Sigmoid colon (tissue), 4 donors: ENCODE results near the gene WNT10A.

Source experiments
- CTCF ChIP-seq, 4 experiments: fragments of 450-650 bp in 3 of 4; fragments of 200-600 bp in 1 of 4; IDR thresholded peaks; one replicate each; pipeline ENCODE4 v1.5.1; 2016 to 2019; ENCODE audit warnings: antibody characterized with exemption in 4 of 4, mild to moderate bottlenecking in 3 of 4, moderate library complexity in 2 of 4
- EP300 ChIP-seq, 4 donors: sonication (generic); formaldehyde crosslinking; IDR thresholded peaks; one replicate each; pipeline ENCODE4 v1.6.1; 2017; ENCODE audit warnings: antibody characterized with exemption in 4 of 4

- TF ChIP-seq EP300 (IDR thresholded peaks at IDR 0.05) (no peak), CTCF (IDR thresholded peaks at IDR 0.05) (no peak)
Observed at GRCh38 chr2:218856896-218857243, 23.8 kb upstream of the WNT10A start.
